Omental fat pad (tissue), 4 donors: ENCODE results near the gene OGT. TPM values are rescaled to one million over a fixed set of nuclear protein-coding genes. Genes with fewer than 3 reads are reported as not detected.
"Not testable (repeated sequence)": the region's sequence is repeated elsewhere in the genome, so short reads cannot be mapped to it uniquely, and the experiment has no call there.

Experiments used
- ATAC-seq: fragments of 150-250 bp; one replicate; pipeline ENCODE4 v1.9.1; 2016; ENCODE audit warnings: mild to moderate bottlenecking, moderate library complexity; ENCODE audit not compliant: low FRiP score
- DNase-seq: peaks from one replicate; pipeline ENCODE4 v3.0.0-alpha.2; 2019; ENCODE audit warnings: low spot score
- total RNA-seq, 4 donors: library from RNA; depleted of rRNA; stranded (reverse); fragments of >200 nt; gene quantifications; one replicate each; pipeline ENCODE4 v1.1.0, GENCODE V29; 2016
- TF ChIP-seq, protein P1 (sequence below), 3 donors: fragments of 450-650 bp; IDR thresholded peaks; one replicate each; pipeline ENCODE4 v1.5.1; 2016 to 2017; ENCODE audit warnings: antibody characterized with exemption in 3 of 3, mild to moderate bottlenecking in 3 of 3, moderate library complexity in 2 of 3

The OGT gene
- total RNA-seq, 4 donors from 2014 or later: 139 to 209 (median 175) TPM

DNA sequence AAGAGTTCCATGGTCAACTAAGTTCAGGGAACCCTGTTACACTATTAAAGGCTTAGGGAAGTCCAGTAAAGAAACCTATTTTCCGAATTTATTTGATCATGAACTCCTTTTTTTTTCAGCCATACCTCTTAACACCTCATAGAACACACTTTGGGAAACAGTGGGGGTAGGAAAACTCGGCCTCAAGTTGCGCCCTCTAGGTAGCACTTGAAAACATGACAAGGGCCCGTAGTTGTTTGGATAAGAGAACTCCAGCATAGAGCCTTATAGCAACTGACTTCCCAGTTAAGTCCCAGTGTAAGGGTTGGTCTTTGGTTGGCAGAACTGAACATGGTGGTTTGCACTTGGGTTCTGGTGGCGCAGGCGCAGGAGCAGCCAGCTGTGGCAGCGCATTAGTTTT lies 14.4 kb downstream of the OGT start:
- no peak for DNase-seq

DNA sequence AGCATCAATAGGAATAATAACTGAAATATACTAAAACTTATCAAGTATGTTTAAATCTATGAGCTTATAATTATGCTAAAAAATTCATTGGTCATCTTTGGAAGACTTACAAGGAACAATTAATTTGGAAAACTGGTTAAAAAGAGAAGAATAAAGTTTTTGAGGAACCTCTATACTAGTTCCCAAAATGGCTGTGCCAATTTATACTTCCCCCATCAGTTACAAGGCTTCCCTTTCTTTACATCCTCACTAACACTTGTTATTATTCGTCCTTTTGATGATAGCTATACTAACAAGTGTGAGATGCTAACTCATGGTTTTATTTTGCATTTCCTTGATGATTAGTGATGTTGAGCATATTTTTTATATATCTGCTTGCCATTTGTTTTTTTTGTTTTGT lies 17.1 kb downstream of the OGT start:
- TF ChIP-seq, protein P1, sequence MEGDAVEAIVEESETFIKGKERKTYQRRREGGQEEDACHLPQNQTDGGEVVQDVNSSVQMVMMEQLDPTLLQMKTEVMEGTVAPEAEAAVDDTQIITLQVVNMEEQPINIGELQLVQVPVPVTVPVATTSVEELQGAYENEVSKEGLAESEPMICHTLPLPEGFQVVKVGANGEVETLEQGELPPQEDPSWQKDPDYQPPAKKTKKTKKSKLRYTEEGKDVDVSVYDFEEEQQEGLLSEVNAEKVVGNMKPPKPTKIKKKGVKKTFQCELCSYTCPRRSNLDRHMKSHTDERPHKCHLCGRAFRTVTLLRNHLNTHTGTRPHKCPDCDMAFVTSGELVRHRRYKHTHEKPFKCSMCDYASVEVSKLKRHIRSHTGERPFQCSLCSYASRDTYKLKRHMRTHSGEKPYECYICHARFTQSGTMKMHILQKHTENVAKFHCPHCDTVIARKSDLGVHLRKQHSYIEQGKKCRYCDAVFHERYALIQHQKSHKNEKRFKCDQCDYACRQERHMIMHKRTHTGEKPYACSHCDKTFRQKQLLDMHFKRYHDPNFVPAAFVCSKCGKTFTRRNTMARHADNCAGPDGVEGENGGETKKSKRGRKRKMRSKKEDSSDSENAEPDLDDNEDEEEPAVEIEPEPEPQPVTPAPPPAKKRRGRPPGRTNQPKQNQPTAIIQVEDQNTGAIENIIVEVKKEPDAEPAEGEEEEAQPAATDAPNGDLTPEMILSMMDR (IDR thresholded peaks at IDR 0.05): no peak
- no peak for ATAC-seq

More for the DNA sequence above, 14.4 kb downstream of the OGT start:
- TF ChIP-seq, protein P1 (IDR thresholded peaks at IDR 0.05): no peak
- ATAC-seq: no peak

DNA sequence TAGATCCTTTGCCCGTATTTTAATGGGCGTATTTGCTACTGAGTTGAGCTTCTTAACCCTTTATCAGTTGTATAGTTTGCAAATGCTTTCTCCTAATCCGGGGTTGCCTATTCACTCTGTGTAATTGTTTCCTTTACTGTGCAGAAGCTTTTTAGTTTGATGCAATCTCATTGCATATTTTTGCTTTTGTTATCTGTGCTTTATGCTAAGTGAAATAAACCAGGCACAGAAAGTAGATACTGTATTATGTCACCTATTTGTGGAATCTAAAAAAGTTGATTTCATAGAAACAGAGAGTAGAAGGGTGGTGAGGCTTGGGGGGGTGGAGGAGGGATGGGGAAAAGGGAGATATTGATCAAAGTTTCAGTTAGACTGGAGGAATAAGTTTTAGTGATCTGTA lies 17.7 kb downstream of the OGT start:
- DNase-seq (no peak), ATAC-seq (no peak)
- TF ChIP-seq, protein P1 (IDR thresholded peaks at IDR 0.05): no peak

More for the DNA sequence above, 17.1 kb downstream of the OGT start:
- no peak for DNase-seq

DNA sequence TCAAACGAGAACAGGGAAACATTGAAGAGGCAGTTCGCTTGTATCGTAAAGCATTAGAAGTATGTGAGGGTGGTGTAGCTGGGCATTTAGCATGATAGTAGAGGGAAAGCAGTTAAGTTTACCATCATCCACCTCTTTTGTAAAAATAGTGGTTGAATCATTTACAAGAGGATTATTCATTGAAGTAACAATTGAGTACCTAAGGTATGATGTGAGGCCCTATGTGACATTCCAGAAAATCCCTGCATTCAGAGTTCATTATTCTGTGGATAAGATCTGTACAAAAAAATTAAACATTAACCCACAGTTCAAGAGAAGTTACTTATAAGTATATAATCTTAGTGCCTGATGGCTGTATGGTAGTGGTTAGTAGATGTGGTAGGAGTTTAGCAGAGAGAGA lies 23.1 kb downstream of the OGT start:
- TF ChIP-seq, protein P1 (IDR thresholded peaks at IDR 0.05): no peak
- DNase-seq: no peak
- no peak for ATAC-seq

DNA sequence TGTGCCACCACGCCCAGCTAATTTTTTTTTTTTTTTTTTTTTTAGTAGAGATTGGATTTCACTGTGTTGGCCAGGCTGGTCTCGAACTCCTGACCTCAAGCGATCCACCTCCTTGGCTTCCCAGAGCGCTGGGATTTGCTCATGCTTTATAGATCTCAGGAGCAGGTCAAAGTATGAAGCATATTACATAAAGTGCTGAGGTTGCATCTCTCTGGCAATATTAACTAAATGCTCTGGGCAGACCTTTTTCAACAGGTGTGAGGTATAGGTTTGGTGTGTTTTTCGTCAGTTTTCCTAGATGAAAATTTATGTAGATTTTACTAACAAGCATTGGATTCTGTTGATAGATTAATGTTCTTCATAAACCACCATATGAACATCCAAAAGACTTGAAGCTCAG lies 26.0 kb downstream of the OGT start:
- DNase-seq: no peak
- no peak for ATAC-seq
- TF ChIP-seq, protein P1 (IDR thresholded peaks at IDR 0.05): no peak

DNA sequence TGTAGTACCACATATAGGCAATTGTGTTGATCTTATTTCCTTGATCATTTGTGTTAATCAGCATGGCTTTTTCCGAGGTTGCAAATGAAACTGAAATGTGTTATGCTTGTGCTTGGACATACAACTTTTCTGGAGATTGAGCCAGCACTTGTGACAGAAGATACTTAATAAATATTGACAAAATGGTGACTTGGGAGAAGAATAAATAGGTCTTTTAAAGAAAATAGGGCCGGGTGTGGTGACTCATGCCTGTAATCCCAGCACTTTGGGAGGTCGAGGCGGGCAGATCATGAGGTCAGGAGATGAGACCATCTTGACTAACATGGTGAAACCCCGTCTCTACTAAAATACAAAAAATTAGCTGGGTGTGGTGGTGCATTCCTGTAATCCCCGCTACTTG lies 26.9 kb downstream of the OGT start:
- ATAC-seq, DNase-seq: not testable (repeated sequence)

DNA sequence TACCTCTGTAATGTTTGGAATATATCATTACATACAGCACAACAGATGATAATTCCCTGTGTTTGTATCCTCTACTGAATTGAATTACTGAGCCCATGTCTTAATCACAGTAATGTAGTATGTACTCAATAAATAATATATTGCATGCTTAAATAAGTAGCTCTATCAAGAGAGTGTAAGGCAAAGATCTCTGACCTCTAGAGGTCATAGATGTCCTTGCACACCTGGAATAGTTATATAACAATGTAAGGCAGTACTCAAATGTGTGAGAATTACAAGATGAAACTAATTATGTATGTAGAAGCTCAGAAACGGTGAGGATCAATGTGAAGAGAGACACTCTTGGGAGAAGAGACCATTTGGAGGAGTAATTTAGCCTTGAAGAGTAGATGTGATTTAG lies 31.0 kb downstream of the OGT start:
- DNase-seq (no peak), ATAC-seq (no peak)
- TF ChIP-seq, protein P1 (IDR thresholded peaks at IDR 0.05): no peak
